Raji (cell line): Measurements from ENCODE around the gene BAIAP2.

ENCODE experiments used
- POLR2A ChIP-seq: IDR thresholded peaks from 2 replicates; pipeline ENCODE4 v1.6.1; 2011; ENCODE audit warnings: low read depth, low read length, control low read depth; ENCODE audit not compliant: insufficient read depth

BAIAP2 gene

DNA sequence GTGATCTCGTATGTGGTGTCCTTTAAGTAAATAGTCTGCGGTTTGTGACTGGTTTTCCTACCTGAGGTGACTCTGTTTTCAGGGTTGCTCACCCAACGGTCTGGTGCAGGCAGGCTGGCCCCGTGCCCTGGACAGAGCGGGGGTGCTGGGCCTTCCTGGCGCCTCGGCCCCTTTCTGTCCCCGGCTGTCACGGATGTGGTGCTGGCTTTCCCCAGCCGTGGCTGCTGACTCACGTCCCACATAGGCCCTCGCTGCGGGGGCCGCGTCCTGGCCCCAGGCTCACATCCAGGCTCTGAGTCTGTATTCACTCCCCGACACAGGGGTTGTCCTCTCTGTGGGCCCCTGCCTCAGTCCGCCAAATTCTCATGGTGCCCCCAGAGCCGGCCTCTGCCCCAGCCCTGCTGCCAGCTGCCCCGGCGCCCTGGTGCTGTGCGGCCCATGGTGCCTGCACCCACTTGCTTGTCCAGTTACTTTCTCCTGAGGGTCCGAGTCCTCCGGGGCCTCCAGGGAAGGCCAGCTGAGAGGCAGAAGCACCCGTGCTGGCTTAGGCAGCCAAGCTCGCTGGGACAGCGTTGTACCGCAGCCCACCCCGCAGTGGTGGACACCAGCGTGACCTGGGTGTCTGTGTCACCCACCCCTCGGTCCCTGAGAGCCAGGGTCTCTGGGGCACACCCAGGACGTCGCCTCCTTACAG lies 37.4 kb upstream of the BAIAP2 start:
- no peak for TF ChIP-seq POLR2A

DNA sequence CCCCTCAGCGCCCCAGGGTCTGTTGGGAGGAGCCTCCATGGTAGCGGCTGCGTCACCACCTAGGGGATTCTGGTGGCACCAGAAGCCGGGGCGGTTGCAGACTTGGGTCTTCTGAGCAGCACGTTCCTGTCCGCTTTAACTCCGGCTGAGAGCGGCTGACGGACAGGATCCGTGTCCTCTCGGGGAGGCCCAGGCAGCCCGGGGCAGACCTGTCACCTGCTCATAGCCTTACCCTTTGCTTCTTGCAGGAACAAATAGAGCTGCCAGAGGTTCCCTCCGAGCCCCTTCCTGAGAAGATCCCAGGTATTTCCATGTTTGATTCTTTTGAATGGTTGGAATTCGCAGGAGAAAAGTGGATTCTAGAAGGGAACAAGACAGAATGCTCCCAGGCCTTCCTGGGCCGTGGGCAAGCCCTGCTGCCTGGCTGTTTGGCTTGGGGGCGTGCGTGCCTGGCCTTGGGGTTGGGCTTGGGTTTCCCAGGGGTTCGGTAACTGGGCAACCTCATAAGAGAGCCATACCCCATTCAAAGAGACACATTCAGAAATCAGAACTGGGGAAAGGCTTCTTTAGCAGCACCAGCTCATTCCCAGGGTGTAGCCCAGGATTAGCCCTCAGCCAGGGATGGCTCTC lies 36.7 kb upstream of the BAIAP2 start:
- TF ChIP-seq POLR2A: no peak

DNA sequence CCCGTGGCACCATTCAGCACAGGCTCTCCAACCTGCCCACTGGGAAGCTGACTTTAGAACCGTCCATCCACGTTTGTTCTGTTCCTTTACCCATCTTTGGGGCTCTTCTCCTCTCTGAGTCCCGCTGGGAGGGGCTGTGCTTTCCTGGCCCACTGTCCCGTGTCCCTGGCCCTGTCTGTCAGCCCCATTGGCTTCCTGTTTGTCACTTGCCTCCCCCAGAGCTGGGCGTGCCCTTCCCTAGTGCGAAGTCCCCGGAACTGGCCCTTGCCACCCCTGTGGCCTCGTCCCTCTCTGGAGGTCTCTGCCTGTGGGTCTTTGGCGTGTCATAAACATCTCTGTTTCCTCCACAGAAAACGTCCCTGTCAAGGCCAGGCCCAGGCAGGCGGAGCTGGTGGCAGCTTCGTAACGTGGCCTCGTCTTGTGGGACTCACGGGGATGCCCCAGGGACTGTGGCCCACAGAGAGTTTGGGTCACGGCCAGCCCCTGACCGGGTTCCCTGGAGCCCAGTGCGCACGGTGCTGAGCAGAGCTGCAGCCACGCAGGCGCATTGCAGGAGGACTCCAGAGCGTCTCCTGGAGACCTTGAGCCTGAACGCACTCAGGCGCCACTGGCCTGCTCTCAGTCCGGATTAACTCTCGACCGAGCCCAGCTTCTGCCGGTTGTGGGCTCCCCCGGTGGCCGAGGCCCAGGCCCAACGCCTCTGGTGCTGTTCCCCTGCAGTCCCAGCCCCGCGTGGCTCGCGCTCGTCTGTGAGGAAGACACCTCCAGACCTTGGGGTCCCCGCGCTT lies 36.0 kb upstream of the BAIAP2 start:
- TF ChIP-seq POLR2A: no peak

DNA sequence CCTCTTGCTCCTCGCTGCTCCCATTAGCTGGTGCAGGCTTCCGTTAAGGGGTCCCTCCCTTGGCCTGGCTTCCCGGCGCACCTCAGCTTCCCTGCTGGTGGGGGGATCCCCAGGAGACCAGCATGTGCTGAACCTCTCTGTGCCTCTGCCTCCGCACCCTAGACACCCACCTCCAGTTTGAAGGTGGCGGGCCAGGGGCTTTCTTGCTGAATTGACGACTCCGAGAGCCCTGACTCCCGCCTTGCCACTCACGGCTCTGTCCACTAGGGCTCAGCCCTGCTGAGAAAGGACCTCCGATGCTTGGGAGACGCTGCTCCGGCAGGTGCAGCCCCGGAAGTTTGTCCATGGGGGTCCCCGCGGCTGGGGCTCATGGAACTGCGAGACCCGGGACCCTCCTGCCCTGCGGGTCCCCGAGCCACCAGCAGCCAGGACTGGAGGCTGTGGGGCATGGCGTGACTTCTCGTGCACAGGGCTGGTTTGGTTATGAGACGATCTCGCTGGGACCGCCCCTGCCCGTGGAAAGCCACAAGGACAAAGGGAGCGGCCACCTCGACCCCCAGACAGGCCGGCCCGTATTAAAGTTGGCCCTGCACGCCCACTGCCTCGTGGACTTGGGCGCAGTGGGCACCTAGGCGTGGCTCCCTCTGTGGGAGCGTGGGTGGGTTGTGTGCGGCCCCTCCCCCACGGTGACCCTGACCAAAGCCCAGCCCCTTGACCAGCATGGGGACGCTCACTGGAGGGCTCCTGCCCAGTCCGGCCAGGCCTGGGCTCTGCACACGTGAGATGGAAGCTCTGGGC lies 35.2 kb upstream of the BAIAP2 start:
- no peak for TF ChIP-seq POLR2A

DNA sequence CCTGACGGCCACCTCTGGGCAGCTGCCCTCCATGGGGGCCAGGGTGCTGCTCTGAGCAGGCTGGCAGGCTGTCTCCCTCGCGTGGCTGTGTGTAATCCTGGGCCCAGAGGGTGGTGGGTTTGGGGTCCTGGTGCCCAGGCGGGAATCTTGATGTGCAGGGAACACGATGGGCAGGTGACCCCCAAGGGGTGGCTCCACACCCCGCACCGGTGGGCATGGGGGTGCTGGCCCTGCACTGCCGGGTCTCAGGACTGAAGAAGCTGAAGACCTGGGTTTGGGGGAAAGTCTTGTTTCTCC lies 34.7 kb upstream of the BAIAP2 start:
- TF ChIP-seq POLR2A: no peak

DNA sequence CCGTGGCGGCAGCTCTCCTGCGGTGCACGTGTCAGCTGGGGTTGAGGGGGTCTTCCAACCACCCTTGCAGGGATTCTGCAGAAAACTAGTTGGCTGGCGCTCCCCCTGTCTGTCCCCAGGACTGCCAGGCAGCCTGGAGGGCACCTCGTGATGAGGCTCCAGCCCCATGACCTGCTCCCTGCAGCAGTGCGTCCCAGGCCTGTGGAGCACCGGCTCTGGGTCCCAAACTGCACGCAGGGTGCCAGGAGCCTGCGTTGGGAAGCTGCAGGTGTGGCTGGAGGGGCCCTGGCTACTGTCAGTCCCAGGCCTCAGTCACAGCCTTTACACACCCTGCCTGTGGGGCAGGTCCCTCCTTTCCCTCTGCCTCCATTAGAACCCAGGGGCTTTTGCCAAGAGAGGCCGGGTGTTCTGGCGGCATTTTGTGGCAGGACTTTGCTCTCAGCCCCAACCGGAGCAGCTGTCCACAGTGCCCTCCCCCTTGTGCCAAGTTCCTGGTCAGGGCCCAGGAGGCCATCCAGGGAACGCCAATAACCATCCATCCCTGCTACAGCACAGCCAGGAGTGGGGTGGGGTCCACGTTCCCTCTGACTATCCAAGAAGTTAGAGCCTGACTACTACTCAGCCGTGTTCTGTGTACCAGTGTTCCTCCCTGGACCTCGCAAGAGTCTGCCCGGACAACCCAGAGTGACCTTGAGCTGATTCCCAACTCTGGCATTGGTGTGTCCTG lies 34.2 kb upstream of the BAIAP2 start:
- no peak for TF ChIP-seq POLR2A

DNA sequence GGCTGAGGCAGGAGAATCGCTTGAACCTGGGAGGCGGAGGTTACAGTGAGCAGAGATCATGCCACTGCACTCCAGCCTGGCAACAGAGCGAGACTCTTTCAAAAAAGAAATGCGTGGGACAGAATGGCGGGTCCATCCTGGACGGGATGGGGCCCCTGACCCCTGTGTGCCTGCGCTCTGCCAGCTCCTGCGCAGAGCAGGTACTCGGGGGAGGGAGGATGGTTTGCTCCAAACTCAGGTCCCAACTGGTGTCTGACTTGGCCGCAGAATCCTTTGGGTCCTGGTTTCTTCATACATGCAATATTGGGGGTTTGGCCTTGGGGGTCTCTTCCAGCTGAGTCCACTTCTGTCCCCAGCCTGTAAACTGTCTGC lies 33.0 kb upstream of the BAIAP2 start:
- no peak for TF ChIP-seq POLR2A

DNA sequence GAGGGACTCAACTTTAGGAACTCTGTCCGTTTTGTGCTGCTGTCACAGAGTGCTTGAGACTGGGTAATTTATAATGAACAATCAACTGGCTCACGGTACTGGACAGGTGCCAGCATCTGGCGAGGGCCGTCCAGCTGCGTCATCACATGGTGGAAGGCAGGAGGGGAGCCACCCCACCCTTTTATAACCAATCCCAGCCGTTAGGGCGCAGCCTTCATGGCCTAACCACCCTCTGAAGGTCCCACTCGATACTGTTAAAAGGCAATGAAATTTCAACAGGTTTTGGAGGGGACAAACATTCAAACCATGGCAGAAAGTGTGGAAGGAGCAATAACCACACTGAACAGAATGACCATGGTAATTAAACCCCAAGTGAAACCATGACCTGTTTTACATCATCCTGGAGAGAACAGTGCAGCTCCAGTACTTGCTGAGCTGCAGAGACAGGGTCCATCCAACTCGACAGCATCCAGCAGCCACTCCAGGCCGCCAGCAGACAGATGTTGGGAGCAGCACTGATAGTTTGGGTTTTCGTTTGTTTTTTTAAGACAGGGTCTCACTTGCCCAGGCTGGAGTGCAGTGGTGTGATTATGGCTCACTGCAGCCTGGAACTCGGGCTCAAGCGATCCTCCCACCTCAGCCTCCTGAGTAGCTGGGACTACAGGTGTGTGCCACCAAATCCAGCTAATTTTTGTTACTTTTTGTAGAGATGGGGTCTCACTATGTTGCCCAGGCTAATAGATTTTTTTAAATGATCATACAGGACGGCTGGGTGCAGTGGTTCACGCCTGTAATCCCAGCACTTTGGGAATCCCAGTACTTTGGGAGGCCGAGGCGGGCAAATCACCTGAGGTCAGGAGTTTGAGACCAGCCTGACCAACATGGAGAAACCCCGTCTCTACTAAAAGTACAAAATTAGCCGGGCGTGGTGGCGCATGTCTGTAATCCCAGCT lies 32.3 kb upstream of the BAIAP2 start:
- TF ChIP-seq POLR2A: 0 out of 2 replicates have a peak, but pooled peaks have one; percentile 30

DNA sequence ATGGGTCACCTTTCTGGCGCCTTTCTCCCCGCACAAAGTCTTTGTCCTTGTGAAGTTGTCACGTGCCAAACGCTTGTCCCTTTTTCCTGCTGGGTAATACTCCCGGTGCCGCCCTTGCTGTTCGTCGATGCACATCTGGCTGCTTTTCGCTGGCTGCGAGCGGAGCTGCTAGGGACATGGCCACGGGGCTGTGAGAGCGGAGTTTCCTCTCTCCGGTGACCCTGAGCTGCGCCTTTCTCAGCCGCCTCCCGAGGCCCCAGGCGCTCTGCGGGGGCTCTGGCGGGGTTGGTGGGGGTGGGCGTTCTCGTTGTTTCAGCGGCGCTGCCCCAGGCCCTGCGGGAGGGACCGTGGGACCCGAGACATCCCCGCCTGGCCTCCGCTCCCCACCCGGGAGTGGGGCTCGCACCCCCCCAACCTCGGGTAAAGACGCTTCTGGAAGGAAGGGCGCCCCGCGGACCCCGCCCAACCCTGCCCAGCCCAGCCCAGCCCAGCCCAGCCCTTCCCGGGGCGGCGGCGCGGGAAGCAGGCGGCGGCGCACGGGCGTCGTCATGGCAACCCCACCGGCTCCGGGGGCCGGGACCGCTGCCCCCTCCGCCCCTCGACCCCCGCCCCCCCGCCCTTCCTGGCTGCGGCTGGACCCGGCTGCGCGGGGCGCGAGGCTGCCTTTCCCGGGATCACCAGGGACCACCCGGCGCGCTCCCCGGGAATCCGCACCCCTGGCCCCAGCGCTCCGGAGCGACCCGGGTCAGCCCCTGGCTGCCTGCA lies 31.1 kb upstream of the BAIAP2 start:
- peak; percentile 25; the same call in 1 of the 2 replicates for TF ChIP-seq POLR2A

DNA sequence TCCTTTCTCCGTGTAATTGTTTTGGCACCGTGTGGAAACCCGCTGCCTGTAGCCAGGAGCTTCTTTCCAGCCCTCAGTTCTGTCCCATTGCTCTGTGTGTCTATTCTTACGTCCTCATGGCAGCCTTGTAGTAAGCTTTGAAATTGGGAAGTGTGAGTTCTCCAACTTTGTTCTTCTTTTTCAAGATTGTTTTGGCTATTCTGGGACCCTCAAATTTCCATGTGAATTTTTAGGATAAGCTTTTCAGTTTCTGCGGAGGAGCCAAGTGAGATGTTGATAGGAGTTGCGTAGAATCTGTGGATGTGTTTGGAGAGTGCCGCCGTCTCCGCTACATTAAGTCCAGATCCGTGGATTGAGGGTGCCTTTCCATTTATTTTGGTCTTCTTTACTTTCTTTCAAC lies 28.1 kb upstream of the BAIAP2 start:
- no peak for TF ChIP-seq POLR2A

DNA sequence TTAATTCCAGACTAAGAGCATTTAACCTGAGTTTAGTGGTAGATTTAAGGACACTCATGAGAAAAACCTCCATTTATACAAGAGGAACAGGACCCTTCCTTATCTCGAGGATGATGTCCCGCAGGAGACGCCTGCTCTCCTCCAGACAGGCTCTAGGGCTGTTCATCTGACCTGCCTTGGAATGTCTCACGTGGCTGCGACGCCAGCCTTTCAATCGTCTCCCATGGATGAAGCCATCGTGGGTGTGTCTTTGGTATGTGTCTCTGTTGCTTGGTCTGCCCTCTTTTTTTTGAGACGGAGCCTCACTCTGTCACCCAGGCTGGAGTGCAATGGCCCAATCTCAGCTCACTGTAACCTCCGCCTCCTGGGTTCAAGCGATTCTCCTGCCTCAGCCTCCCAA lies 26.8 kb upstream of the BAIAP2 start:
- no peak for TF ChIP-seq POLR2A

DNA sequence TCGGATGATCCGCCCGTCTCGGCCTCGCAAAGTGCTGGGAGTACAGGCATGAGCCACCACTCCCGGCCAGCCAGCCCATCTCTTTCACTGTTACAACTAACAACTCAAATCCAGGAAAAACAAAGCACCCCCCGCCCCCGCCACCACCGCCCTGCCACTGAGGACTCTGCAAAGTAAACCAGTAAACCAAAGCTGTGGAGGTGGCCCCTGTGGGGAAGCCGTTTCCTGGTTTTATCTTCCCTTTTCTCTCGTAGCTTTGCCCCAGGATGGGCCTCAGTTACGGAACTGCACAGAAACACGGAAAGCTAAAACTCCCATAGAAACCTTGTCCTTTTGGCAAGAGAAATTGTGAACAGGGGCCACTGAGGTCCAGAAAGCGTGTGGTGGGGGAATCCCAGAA lies 25.8 kb upstream of the BAIAP2 start:
- no peak for TF ChIP-seq POLR2A

DNA sequence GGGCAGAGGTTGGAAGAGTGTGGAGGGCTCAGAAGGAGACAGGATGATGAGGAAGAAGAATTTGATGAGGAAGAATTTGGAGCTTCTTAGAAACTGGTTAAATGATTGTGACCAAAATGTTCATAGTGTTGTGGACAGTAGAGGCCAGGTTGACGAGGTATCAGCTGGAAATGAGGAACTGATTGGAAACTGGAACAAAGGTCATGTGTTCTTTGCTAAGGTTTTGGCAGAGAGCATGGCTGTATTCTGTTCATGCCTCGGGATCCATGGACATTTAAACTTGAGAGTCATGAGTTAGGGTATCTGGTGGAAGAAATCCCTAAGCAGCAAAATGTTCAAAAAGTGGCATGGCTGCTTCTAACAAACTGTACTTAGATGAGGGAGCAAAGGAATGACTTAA lies 24.0 kb upstream of the BAIAP2 start:
- TF ChIP-seq POLR2A: no peak
